A673 (cell line): ENCODE results near the gene CDK19.

Experiments
- EZH2 ChIP-seq: fragments of 200-600 bp; sonication (generic); IDR thresholded peaks from 2 replicates; pipeline ENCODE4 v1.6.1; 2017; ENCODE audit warnings: borderline replicate concordance, low read depth, mild to moderate bottlenecking, mixed read lengths, antibody characterized with exemption, low read length; ENCODE audit not compliant: poor library complexity, severe bottlenecking
- TF ChIP-seq, protein P1 (sequence below): fragments of 300-800, 200-600 bp; sonication (generic); conservative IDR thresholded peaks from 2 replicates; pipeline ENCODE4 v1.5.1; 2017; ENCODE audit warnings: low read depth, mild to moderate bottlenecking, antibody characterized with exemption, low read length, moderate library complexity, mixed read lengths

- TF ChIP-seq, protein P1, sequence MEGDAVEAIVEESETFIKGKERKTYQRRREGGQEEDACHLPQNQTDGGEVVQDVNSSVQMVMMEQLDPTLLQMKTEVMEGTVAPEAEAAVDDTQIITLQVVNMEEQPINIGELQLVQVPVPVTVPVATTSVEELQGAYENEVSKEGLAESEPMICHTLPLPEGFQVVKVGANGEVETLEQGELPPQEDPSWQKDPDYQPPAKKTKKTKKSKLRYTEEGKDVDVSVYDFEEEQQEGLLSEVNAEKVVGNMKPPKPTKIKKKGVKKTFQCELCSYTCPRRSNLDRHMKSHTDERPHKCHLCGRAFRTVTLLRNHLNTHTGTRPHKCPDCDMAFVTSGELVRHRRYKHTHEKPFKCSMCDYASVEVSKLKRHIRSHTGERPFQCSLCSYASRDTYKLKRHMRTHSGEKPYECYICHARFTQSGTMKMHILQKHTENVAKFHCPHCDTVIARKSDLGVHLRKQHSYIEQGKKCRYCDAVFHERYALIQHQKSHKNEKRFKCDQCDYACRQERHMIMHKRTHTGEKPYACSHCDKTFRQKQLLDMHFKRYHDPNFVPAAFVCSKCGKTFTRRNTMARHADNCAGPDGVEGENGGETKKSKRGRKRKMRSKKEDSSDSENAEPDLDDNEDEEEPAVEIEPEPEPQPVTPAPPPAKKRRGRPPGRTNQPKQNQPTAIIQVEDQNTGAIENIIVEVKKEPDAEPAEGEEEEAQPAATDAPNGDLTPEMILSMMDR: no peak
- no peak for TF ChIP-seq EZH2
These were observed 16.1 kb upstream of the CDK19 start for GRCh38 chr6:110831405-110831804.
